HepG2 (cell line): Measurements from ENCODE around the gene BABAM2. TPM values are rescaled to one million over a fixed set of nuclear protein-coding genes. Genes with fewer than 3 reads are reported as not detected.

Experiments used
- ATRX ChIP-seq: sonication (generic); formaldehyde crosslinking; IDR thresholded peaks from 2 replicates; pipeline ENCODE4 v1.4.0; 2020; ENCODE audit warnings: missing genetic modification reagents, borderline replicate concordance
- GZF1 ChIP-seq: sonication (generic); formaldehyde crosslinking; IDR thresholded peaks from 2 replicates; pipeline ENCODE4 v1.5.1; 2020; ENCODE audit warnings: mild to moderate bottlenecking, missing genetic modification reagents
- PHF21A ChIP-seq: sonication (generic); formaldehyde crosslinking; IDR thresholded peaks from 2 replicates; pipeline ENCODE4 v1.5.0; 2020; ENCODE audit warnings: mild to moderate bottlenecking, missing genetic modification reagents
- RCOR2 ChIP-seq: IDR thresholded peaks from 2 replicates; pipeline ENCODE4 v1.6.1; 2016; ENCODE audit warnings: missing biosample characterization, missing genetic modification reagents
- REL ChIP-seq: sonication (generic); formaldehyde crosslinking; conservative IDR thresholded peaks from 2 replicates; pipeline ENCODE4 v1.8.0; 2022; ENCODE audit warnings: mild to moderate bottlenecking, missing genetic modification reagents, moderate library complexity
- SPEN ChIP-seq: sonication (generic); formaldehyde crosslinking; IDR thresholded peaks from 2 replicates; pipeline ENCODE4 v1.5.1; 2020; ENCODE audit warnings: low read depth, mild to moderate bottlenecking, missing genetic modification reagents
- TEAD2 ChIP-seq: sonication (generic); formaldehyde crosslinking; IDR thresholded peaks from 2 replicates; pipeline ENCODE4 v1.9.0; 2021; ENCODE audit warnings: missing genetic modification reagents
- TOPORS ChIP-seq: sonication (generic); formaldehyde crosslinking; IDR thresholded peaks from 2 replicates; pipeline ENCODE4 v1.8.0; 2023; ENCODE audit warnings: mild to moderate bottlenecking, missing genetic modification reagents
- TRIM24 ChIP-seq: sonication (generic); formaldehyde crosslinking; IDR thresholded peaks from 2 replicates; pipeline ENCODE4 v1.8.0; 2022; ENCODE audit warnings: mild to moderate bottlenecking, missing genetic modification reagents
- ZMYM4 ChIP-seq: sonication (generic); formaldehyde crosslinking; IDR thresholded peaks from 2 replicates; pipeline ENCODE4 v1.8.1; 2023; ENCODE audit warnings: mild to moderate bottlenecking, missing genetic modification reagents
- ZNF441 ChIP-seq: sonication (generic); formaldehyde crosslinking; IDR thresholded peaks from 2 replicates; pipeline ENCODE4 v1.7.0; 2021; ENCODE audit warnings: missing genetic modification reagents, borderline replicate concordance
- ZNF451 ChIP-seq: sonication (generic); formaldehyde crosslinking; IDR thresholded peaks from 2 replicates; pipeline ENCODE4 v1.5.0; 2020; ENCODE audit warnings: mild to moderate bottlenecking, missing genetic modification reagents
- ZNF550 ChIP-seq: sonication (generic); formaldehyde crosslinking; IDR thresholded peaks from 2 replicates; pipeline ENCODE4 v1.4.0; 2020; ENCODE audit warnings: mild to moderate bottlenecking, missing genetic modification reagents, borderline replicate concordance
- ZSCAN30 ChIP-seq: sonication (generic); formaldehyde crosslinking; IDR thresholded peaks from 2 replicates; pipeline ENCODE4 v1.5.0; 2020; ENCODE audit warnings: mild to moderate bottlenecking, missing genetic modification reagents
- ZSCAN31 ChIP-seq: sonication (generic); formaldehyde crosslinking; IDR thresholded peaks from 2 replicates; pipeline ENCODE4 v1.5.0; 2020; ENCODE audit warnings: low read depth, mild to moderate bottlenecking, missing genetic modification reagents
- polyA plus RNA-seq, 8 experiments: library from polyadenylated mRNA; depleted of rRNA in 3 of 8; stranded (reverse) in 7 of 8; unstranded in 1 of 8; fragments of >200 nt; fragmentation: Illumina TruSeq in 4 of 8; extraction: Trizol in 4 of 8; gene quantifications; 2 replicates each; pipeline versions ENCODE4 v1.2.1 to v1.2.3, GENCODE V29; 2011 to 2016; ENCODE audit warnings: low read depth in 4 of 8, missing spikeins in 1 of 8, mixed read lengths in 1 of 8; ENCODE audit not compliant: insufficient read depth in 1 of 8
- total RNA-seq, 5 experiments: library from RNA; depleted of rRNA; stranded (reverse); fragments of >200 nt; fragmentation: Illumina TruSeq; extraction: Trizol; gene quantifications; 2 replicates each; pipeline ENCODE4 v1.2.3, GENCODE V29; 2016; ENCODE audit warnings: low read depth in 1 of 5
- TF ChIP-seq, protein P1 (sequence below): sonication (generic); formaldehyde crosslinking; conservative IDR thresholded peaks from 2 replicates; pipeline ENCODE4 v1.8.0; 2022; ENCODE audit warnings: mild to moderate bottlenecking, moderate library complexity, missing genetic modification reagents
- TF ChIP-seq, protein P2 (sequence below): sonication (generic); formaldehyde crosslinking; IDR thresholded peaks from 2 replicates; pipeline ENCODE4 v1.4.0; 2020; ENCODE audit warnings: missing genetic modification reagents
- TF ChIP-seq, protein P3 (sequence below): sonication (generic); formaldehyde crosslinking; IDR thresholded peaks from 2 replicates; pipeline ENCODE4 v1.4.0; 2020; ENCODE audit warnings: missing genetic modification reagents
- TF ChIP-seq, protein P4 (sequence below): sonication (generic); formaldehyde crosslinking; IDR thresholded peaks from 2 replicates; pipeline ENCODE4 v1.4.0; 2020; ENCODE audit warnings: missing genetic modification reagents, mild to moderate bottlenecking, borderline replicate concordance
- TF ChIP-seq, protein P5 (sequence below): IDR thresholded peaks from 2 replicates; pipeline ENCODE4 v1.6.1; 2012; ENCODE audit warnings: low read length, improper control_type of control experiment

Gene BABAM2
- total and polyA plus RNA-seq, 2 of the 13 experiments (the other 11 are each of a cell fraction or from before 2014, with no cell fraction given): 24.9 to 28.0 TPM

DNA sequence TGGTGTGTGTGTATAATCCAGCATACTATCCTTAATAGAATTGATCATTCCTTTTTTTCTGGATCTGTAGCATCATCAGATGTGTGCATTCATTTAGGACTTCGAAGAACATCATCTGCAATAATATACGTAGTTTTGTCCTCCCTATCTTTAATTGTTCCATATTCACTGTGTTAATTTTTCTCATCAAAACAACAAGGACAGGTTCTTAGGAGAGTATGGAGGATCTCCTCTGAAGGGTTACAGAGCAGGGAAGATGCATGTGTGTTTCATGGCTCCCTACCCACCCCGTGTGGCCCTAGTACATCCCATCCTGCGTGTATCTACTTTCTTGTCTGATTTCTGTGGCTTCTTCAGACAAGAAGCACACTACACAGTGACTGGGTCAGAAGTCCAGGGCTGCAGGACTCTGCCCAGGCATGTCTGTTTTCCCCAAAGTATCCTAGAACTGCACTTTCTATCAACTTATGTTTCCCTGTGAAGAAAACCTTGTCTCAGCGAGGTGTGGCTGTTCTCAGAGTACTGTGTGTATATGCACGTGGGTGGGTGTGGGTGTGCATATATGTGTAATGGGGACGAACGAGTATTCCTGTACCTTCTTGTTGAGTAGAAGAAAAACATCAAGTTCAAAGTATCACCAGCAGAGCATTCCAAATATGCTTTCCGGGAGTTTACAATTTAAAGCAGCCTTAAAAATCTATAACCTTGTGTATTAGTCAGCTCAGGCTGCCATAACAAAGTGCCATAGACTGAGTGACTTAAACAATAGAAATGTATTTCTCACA lies 281.8 kb downstream of the BABAM2 start (continued):
- TF ChIP-seq, protein P1, sequence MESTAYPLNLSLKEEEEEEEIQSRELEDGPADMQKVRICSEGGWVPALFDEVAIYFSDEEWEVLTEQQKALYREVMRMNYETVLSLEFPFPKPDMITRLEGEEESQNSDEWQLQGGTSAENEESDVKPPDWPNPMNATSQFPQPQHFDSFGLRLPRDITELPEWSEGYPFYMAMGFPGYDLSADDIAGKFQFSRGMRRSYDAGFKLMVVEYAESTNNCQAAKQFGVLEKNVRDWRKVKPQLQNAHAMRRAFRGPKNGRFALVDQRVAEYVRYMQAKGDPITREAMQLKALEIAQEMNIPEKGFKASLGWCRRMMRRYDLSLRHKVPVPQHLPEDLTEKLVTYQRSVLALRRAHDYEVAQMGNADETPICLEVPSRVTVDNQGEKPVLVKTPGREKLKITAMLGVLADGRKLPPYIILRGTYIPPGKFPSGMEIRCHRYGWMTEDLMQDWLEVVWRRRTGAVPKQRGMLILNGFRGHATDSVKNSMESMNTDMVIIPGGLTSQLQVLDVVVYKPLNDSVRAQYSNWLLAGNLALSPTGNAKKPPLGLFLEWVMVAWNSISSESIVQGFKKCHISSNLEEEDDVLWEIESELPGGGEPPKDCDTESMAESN (CRISPR knock-in tag): no peak
- TF ChIP-seq, protein P2, sequence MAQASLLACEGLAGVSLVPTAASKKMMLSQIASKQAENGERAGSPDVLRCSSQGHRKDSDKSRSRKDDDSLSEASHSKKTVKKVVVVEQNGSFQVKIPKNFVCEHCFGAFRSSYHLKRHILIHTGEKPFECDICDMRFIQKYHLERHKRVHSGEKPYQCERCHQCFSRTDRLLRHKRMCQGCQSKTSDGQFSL: no peak
- TF ChIP-seq REL (CRISPR knock-in tag): no peak
- TF ChIP-seq TEAD2 (CRISPR knock-in tag): no peak
- TF ChIP-seq ZSCAN30 (CRISPR knock-in tag): no peak
- TF ChIP-seq TRIM24: no peak
- TF ChIP-seq ZNF441 (CRISPR knock-in tag): no peak
- no peak for TF ChIP-seq ZNF451 (CRISPR knock-in tag)
- TF ChIP-seq, protein P3, sequence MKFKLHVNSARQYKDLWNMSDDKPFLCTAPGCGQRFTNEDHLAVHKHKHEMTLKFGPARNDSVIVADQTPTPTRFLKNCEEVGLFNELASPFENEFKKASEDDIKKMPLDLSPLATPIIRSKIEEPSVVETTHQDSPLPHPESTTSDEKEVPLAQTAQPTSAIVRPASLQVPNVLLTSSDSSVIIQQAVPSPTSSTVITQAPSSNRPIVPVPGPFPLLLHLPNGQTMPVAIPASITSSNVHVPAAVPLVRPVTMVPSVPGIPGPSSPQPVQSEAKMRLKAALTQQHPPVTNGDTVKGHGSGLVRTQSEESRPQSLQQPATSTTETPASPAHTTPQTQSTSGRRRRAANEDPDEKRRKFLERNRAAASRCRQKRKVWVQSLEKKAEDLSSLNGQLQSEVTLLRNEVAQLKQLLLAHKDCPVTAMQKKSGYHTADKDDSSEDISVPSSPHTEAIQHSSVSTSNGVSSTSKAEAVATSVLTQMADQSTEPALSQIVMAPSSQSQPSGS (CRISPR knock-in tag): 0 out of 2 replicates have a peak, but pooled peaks have one; percentile 33
- no peak for TF ChIP-seq SPEN (CRISPR knock-in tag)
- TF ChIP-seq ZMYM4 (CRISPR knock-in tag): 0 out of 2 replicates have a peak, but pooled peaks have one; percentile 22
- TF ChIP-seq ZSCAN31 (CRISPR knock-in tag): 0 out of 2 replicates have a peak, but pooled peaks have one; percentile 18
- no peak for TF ChIP-seq RCOR2 (CRISPR knock-in tag)
- TF ChIP-seq, protein P4, sequence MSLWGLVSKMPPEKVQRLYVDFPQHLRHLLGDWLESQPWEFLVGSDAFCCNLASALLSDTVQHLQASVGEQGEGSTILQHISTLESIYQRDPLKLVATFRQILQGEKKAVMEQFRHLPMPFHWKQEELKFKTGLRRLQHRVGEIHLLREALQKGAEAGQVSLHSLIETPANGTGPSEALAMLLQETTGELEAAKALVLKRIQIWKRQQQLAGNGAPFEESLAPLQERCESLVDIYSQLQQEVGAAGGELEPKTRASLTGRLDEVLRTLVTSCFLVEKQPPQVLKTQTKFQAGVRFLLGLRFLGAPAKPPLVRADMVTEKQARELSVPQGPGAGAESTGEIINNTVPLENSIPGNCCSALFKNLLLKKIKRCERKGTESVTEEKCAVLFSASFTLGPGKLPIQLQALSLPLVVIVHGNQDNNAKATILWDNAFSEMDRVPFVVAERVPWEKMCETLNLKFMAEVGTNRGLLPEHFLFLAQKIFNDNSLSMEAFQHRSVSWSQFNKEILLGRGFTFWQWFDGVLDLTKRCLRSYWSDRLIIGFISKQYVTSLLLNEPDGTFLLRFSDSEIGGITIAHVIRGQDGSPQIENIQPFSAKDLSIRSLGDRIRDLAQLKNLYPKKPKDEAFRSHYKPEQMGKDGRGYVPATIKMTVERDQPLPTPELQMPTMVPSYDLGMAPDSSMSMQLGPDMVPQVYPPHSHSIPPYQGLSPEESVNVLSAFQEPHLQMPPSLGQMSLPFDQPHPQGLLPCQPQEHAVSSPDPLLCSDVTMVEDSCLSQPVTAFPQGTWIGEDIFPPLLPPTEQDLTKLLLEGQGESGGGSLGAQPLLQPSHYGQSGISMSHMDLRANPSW (CRISPR knock-in tag): no peak
- TF ChIP-seq, protein P5, sequence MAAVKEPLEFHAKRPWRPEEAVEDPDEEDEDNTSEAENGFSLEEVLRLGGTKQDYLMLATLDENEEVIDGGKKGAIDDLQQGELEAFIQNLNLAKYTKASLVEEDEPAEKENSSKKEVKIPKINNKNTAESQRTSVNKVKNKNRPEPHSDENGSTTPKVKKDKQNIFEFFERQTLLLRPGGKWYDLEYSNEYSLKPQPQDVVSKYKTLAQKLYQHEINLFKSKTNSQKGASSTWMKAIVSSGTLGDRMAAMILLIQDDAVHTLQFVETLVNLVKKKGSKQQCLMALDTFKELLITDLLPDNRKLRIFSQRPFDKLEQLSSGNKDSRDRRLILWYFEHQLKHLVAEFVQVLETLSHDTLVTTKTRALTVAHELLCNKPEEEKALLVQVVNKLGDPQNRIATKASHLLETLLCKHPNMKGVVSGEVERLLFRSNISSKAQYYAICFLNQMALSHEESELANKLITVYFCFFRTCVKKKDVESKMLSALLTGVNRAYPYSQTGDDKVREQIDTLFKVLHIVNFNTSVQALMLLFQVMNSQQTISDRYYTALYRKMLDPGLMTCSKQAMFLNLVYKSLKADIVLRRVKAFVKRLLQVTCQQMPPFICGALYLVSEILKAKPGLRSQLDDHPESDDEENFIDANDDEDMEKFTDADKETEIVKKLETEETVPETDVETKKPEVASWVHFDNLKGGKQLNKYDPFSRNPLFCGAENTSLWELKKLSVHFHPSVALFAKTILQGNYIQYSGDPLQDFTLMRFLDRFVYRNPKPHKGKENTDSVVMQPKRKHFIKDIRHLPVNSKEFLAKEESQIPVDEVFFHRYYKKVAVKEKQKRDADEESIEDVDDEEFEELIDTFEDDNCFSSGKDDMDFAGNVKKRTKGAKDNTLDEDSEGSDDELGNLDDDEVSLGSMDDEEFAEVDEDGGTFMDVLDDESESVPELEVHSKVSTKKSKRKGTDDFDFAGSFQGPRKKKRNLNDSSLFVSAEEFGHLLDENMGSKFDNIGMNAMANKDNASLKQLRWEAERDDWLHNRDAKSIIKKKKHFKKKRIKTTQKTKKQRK: no peak
- TF ChIP-seq PHF21A (CRISPR knock-in tag): no peak
- no peak for TF ChIP-seq TOPORS (CRISPR knock-in tag)
- no peak for TF ChIP-seq GZF1 (CRISPR knock-in tag)
- TF ChIP-seq ZNF550 (CRISPR knock-in tag): no peak
- TF ChIP-seq ATRX (CRISPR knock-in tag): no peak
